ENCODE measurements around the gene UBE2G2.

UBE2G2 gene

DNA sequence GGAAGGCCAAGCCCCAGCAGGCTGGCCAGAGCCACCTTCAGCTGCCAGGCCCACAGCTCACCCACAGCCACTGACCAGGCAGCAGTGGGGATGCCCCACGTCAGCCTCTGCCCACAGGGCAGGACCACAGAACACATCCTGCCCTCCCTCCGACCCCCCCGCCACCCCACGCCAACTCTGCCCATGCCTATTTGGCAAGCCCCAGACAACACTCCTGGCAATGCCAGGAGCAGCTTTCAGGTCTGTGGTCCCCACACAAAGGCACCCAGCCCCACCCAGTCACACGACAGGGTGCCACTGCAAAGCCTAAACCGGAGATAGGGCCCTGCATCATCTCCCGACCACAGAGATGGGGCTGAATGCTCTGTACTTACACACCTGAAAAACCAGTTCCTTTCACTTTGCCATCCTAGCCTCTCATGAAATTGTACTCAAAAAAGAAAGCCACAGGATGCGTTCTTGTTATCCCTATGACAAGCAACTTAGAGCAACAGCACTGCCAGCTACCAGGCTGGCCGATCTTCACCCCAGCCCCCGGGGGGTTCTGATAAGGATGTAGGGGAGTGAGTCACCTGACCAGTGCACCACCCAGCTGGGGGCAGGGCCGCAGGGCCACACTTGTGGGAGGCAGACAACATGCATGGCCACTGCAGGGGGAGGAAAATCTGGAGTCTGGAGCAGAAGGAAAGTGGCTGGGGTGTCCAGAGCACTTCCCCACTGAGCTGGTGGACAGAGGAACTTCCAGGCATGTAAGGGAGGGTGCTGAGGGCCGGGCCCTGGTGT lies 36.2 kb downstream of the UBE2G2 start:
- no peak for DNase-seq (ENCODE audit: extremely low read depth, insufficient read length)
- Histone ChIP-seq H3K4me3 (replicated peaks; ENCODE audit: low read depth, low read length) (no peak overlapping the region), H3K27me3 (replicated peaks; ENCODE audit: control insufficient read depth, insufficient read depth, low read length) (no peaks in the 10 kb centered on the region), H3K36me3 (ENCODE audit: control insufficient read depth, insufficient read depth, low read length) (peaks cover 12% of the 10 kb centered on the region)
- TF ChIP-seq, protein P1, sequence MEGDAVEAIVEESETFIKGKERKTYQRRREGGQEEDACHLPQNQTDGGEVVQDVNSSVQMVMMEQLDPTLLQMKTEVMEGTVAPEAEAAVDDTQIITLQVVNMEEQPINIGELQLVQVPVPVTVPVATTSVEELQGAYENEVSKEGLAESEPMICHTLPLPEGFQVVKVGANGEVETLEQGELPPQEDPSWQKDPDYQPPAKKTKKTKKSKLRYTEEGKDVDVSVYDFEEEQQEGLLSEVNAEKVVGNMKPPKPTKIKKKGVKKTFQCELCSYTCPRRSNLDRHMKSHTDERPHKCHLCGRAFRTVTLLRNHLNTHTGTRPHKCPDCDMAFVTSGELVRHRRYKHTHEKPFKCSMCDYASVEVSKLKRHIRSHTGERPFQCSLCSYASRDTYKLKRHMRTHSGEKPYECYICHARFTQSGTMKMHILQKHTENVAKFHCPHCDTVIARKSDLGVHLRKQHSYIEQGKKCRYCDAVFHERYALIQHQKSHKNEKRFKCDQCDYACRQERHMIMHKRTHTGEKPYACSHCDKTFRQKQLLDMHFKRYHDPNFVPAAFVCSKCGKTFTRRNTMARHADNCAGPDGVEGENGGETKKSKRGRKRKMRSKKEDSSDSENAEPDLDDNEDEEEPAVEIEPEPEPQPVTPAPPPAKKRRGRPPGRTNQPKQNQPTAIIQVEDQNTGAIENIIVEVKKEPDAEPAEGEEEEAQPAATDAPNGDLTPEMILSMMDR (IDR thresholded peaks at IDR 0.05; ENCODE audit: insufficient read depth, low read length, poor library complexity, severe bottlenecking) = no peak

DNA sequence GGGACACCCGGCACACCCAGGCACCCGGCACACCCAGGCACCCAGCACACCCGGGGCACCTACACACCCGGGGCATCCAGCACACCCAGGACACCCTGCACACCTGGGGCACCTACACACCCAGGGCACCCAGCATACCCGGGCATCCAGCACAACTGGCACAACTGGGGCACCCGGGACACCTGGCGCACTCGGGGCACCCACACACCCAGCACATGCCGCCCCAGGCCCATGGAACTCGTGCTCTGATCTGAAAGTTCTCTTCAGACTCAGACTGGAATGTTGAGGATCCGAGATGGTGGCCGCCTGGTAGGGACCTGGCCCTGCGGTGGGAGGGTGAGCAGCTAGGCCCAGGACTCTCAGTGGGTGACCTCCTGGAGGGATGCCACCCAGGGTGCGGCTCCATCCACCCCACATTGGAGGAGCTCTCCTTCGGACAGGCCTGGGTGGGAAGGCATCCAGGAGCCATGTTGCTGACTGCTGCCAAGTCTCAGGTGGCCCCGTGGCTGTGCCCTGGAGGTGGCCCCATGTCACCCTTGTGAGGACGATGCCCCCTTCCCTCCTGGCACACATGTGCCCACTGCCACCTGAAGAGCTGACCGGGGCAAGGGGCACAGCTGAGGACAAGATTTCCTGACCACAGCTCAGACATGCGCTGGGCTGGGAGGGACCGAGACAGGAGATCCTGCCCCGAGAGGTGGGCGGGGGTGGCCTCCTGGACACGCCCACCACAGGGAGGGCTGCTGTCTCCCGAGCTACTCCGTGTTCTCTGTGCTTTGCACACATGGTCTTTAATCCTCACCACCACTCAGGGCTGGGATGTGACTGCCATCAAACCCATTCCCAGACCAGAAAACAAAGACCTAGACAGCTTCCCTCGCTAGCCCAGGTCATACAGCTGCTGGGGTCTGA lies 37.0 kb downstream of the UBE2G2 start:
- Histone ChIP-seq H3K27me3 (replicated peaks; ENCODE audit: control insufficient read depth, insufficient read depth, low read length) (no peaks in the 10 kb centered on the region), H3K4me3 (replicated peaks; ENCODE audit: low read depth, low read length) (no peak overlapping the region), H3K36me3 (ENCODE audit: control insufficient read depth, insufficient read depth, low read length) (peaks cover 7% of the 10 kb centered on the region)
- TF ChIP-seq, protein P1 (IDR thresholded peaks at IDR 0.05; ENCODE audit: insufficient read depth, low read length, poor library complexity, severe bottlenecking) = no peak
- DNase-seq (ENCODE audit: extremely low read depth, insufficient read length) = no peak

DNA sequence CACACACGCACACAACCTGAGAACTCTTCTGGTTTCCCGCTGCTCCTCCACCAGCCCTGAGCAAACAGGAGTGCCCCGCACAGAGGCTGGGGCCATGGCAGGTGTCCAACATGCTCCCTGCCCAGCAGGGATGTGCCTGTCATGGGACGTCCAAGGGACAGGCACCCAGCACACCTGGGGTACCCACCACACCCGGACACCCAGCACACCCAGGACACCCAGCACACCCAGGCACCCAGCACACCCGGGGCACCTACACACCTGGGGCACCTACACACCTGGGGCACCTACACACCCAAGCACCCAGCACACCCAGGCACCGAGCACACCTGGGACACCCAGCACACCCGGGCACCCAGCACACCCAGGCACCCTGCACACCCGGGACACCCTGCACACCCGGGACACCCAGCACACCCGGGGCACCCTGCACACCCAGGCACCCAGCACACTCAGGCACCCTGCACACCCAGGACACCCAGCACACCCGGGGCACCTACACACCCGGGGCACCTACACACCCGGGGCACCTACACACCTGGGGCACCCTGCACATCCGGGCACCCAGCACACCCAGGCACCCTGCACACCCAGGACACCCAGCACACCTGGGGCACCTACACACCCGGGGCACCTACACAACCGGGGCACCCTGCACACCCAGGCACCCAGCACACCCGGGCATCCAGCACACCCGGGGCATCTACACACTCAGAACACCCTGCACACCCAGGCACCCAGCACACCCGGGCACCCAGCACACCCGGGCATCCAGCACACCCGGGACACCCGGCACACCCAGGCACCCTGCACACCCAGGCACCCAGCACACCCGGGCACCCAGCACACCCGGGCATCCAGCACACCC lies 37.9 kb downstream of the UBE2G2 start:
- TF ChIP-seq, protein P1 (IDR thresholded peaks at IDR 0.05; ENCODE audit: insufficient read depth, low read length, poor library complexity, severe bottlenecking) = no peak
- Histone ChIP-seq H3K4me3 (replicated peaks; ENCODE audit: low read depth, low read length) (no peak overlapping the region), H3K27me3 (replicated peaks; ENCODE audit: control insufficient read depth, insufficient read depth, low read length) (no peaks in the 10 kb centered on the region), H3K36me3 (ENCODE audit: control insufficient read depth, insufficient read depth, low read length) (peaks cover 6% of the 10 kb centered on the region)
- no peak for DNase-seq (ENCODE audit: extremely low read depth, insufficient read length)

DNA sequence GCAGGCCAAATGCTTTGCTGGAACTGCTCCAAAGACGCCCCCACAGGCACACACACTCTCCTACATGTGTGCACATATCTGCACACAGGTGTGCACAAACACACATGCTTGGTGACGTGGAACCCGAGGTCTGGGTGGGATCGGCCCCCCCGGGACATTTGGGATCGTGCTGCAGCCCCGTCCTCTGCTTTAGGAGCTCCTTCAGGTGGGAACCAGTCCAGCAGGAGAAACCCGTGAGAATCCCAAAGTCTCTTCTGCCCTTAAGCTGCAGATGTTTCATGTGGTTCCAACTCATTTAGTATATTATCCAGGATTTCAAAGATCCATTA lies 38.6 kb downstream of the UBE2G2 start:
- no peak for DNase-seq (ENCODE audit: extremely low read depth, insufficient read length)
- TF ChIP-seq, protein P1 (IDR thresholded peaks at IDR 0.05; ENCODE audit: insufficient read depth, low read length, poor library complexity, severe bottlenecking) = no peak
- Histone ChIP-seq H3K4me3 (replicated peaks; ENCODE audit: low read depth, low read length) (no peak overlapping the region), H3K36me3 (ENCODE audit: control insufficient read depth, insufficient read depth, low read length) (peaks cover 2% of the 10 kb centered on the region), H3K27me3 (replicated peaks; ENCODE audit: control insufficient read depth, insufficient read depth, low read length) (no peaks in the 10 kb centered on the region)

DNA sequence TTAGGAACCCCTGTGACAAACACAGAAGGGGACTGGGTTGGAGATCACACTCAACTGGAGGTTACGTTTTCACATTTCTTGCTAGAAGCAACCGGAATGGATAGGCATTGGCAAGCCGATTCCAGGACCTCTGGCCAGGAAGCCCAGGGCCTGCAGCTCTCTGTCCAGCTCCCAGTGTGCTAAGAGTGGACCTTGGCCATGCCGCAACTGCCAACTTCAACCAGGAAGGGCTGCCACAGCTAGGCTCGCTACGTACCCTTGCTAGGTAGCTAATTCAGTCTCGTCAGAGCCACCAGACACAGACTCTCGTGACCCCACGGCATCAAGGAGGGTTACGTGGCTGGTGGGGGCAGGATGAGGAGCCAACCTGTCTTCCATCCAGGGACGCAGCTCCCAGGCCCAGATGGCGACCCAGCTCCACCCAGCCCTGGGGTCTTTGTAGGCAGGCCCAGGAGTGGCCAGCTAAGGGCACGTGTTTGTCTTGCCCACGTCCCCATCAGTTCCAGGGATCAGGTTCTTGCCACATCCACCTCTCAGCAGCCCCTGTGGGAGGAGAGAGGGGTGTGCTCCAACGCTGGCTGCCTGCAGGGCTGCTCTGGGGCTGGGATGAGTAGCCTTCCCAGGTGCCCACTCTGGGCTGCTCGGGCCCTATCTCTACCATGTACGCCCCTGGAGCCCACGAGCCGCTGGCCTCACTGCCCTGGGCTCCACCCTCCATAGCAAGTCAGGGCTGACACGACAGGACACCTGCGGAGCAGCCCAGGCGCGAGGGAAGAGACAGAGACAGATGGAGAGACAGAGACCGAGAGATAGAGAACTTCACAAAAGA lies 39.2 kb downstream of the UBE2G2 start:
- TF ChIP-seq, protein P1 (IDR thresholded peaks at IDR 0.05; ENCODE audit: insufficient read depth, low read length, poor library complexity, severe bottlenecking) = no peak
- H3K36me3 ChIP-seq (ENCODE audit: control insufficient read depth, insufficient read depth, low read length) = no peaks in the 10 kb centered on the region; the same call in 1 of the 2 replicates
- no peak overlapping the region for H3K4me3 ChIP-seq (replicated peaks; ENCODE audit: low read depth, low read length)
- no peaks in the 10 kb centered on the region for H3K27me3 ChIP-seq (replicated peaks; ENCODE audit: control insufficient read depth, insufficient read depth, low read length)
- DNase-seq (ENCODE audit: extremely low read depth, insufficient read length) = no peak

Data from GM06990 (cell line).